HFFc6 (cell line): Measurements from ENCODE around the gene BACE2. TPM values are rescaled to one million over a fixed set of nuclear protein-coding genes. Genes with fewer than 3 reads are reported as not detected.
"Not testable (repeated sequence)": the region's sequence is repeated elsewhere in the genome, so short reads cannot be mapped to it uniquely, and the experiment has no call there.

Source experiments
- DNase-seq: peaks from one replicate; pipeline ENCODE4 v3.0.0-alpha.2; 2018
- H3K27ac Mint-ChIP-seq: 2 replicates; pipeline ENCODE4 v1.8.0; 2020; ENCODE audit warnings: mild to moderate bottlenecking, mixed read lengths
- H3K27me3 Mint-ChIP-seq: 2 replicates; pipeline ENCODE4 v1.8.0; 2021; ENCODE audit warnings: mild to moderate bottlenecking, moderate library complexity, mixed read lengths; ENCODE audit not compliant: insufficient read depth
- H3K36me3 Mint-ChIP-seq: 2 replicates; pipeline ENCODE4 v1.8.0; 2021; ENCODE audit warnings: low read depth, mixed read lengths
- H3K4me1 Mint-ChIP-seq: 2 replicates; pipeline ENCODE4 v1.8.0; 2020; ENCODE audit warnings: low read depth, mixed read lengths
- H3K4me3 Mint-ChIP-seq: 2 replicates; pipeline ENCODE4 v1.8.0; 2020; ENCODE audit warnings: mild to moderate bottlenecking, moderate library complexity, mixed read lengths
- H3K9me3 Mint-ChIP-seq: 2 replicates; pipeline ENCODE4 v1.8.0; 2020; ENCODE audit warnings: mild to moderate bottlenecking, mixed read lengths
- total RNA-seq, 6 experiments: library from RNA; stranded (reverse); fragmentation: NEBNext Ultra II Directional; extraction: Animal tissue kit (Norgen Biotek cat#: 25700); gene quantifications; 2 replicates in 1 of 6; 3 replicates in 5 of 6; pipeline ENCODE4 v1.2.3, GENCODE V29; 2021
- TF ChIP-seq, protein P1 (sequence below): fragments of 200-600 bp; sonication (generic); IDR thresholded peaks from 2 replicates; pipeline ENCODE4 v1.5.0; 2021; ENCODE audit warnings: antibody characterized with exemption, mild to moderate bottlenecking

BACE2 gene
- total RNA-seq, 6 experiments from 2014 or later: 2.8 to 13.2 (median 3.8) TPM

DNA sequence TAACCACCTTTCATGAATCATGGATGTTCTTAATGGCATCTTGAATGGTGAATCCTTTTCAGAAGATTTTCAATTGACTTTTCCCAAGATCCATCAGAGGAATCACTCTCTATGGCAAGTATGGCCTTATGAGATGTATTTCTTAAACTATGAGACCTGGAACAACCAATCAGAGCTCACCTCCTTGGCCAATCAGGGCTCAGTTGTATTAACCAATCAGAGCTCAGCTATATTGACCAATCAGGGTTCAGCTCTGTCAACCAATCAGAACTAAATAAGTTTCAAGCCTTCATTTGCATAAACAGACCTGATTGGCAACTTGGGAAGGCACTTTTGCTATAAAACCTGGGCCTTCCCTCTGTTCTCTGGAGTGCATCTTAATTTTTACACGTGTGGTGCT is 135.0 kb downstream of the BACE2 start:
- Mint-ChIP-seq H3K27ac (no peak overlapping the region), H3K36me3 (no peaks in the 10 kb centered on the region), H3K27me3 (no peaks in the 10 kb centered on the region; the same call in none of the 2 replicates), H3K4me3 (no peak overlapping the region), H3K9me3 (peaks cover 33% of the 10 kb centered on the region), H3K4me1 (no peaks in the 10 kb centered on the region)
- TF ChIP-seq, protein P1, sequence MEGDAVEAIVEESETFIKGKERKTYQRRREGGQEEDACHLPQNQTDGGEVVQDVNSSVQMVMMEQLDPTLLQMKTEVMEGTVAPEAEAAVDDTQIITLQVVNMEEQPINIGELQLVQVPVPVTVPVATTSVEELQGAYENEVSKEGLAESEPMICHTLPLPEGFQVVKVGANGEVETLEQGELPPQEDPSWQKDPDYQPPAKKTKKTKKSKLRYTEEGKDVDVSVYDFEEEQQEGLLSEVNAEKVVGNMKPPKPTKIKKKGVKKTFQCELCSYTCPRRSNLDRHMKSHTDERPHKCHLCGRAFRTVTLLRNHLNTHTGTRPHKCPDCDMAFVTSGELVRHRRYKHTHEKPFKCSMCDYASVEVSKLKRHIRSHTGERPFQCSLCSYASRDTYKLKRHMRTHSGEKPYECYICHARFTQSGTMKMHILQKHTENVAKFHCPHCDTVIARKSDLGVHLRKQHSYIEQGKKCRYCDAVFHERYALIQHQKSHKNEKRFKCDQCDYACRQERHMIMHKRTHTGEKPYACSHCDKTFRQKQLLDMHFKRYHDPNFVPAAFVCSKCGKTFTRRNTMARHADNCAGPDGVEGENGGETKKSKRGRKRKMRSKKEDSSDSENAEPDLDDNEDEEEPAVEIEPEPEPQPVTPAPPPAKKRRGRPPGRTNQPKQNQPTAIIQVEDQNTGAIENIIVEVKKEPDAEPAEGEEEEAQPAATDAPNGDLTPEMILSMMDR: no peak
- DNase-seq: no peak

DNA sequence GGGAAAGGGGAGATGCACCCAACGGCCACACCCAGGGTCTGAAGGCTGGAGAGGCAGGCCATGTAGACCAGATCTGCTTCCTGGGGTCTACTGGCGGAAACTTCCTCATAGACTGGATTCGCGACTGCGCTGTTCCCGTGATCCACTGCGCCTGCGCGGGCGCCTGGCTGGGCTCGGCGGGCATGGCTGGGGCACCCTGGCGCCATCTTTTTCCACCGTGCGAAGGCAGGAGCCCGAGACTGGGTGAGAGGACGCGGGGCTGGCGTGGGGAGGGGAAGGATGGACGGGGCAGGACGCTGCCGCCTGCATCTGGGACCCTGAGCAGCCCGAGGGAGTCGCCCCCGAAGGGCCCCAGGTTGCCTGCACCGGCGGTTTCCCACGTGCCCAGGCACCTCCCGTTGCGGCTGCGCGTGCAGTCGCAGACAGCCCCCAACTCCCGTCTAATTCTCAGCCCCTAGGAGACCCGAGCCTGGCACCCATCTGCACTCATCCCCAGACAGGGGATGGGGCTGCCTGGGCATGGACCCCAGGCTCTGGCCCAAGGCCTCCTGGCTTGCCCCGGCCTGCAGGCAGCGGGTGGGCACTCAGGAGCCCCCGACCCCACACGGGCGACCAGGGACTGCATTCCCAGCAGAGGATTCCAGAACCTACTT is 136.2 kb downstream of the BACE2 start:
- Mint-ChIP-seq H3K4me3 (no peak overlapping the region), H3K4me1 (no peaks in the 10 kb centered on the region), H3K27ac (no peak overlapping the region), H3K9me3 (peaks cover 33% of the 10 kb centered on the region), H3K36me3 (no peaks in the 10 kb centered on the region), H3K27me3 (no peaks in the 10 kb centered on the region; the same call in none of the 2 replicates)
- TF ChIP-seq, protein P1: no peak
- DNase-seq: no peak

DNA sequence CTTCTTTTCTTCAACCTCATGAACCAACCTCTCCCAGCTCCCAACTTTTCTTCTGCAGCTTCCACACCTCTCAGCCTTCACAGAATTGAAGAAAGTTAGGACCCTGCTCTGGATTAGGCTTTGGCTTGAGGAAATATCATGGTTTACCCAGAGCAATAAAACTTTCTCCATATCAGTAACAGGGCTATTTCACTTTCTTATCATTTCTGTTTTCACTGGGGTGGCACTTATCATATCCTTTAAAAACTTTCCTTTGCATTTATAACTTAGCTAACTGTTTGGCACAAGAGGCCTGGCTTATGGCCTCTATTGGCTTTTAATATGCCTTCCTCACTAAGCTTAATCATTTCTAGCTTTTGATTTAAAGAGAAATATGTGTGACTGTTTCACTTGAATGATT is 139.3 kb downstream of the BACE2 start:
- H3K9me3 Mint-ChIP-seq: peaks cover 31% of the 10 kb centered on the region
- H3K36me3 Mint-ChIP-seq: no peaks in the 10 kb centered on the region
- peaks cover 2% of the 10 kb centered on the region for H3K27me3 Mint-ChIP-seq
- TF ChIP-seq, protein P1: no peak
- no peak overlapping the region for H3K27ac Mint-ChIP-seq
- DNase-seq: no peak
- H3K4me1 Mint-ChIP-seq: no peaks in the 10 kb centered on the region
- no peak overlapping the region for H3K4me3 Mint-ChIP-seq

DNA sequence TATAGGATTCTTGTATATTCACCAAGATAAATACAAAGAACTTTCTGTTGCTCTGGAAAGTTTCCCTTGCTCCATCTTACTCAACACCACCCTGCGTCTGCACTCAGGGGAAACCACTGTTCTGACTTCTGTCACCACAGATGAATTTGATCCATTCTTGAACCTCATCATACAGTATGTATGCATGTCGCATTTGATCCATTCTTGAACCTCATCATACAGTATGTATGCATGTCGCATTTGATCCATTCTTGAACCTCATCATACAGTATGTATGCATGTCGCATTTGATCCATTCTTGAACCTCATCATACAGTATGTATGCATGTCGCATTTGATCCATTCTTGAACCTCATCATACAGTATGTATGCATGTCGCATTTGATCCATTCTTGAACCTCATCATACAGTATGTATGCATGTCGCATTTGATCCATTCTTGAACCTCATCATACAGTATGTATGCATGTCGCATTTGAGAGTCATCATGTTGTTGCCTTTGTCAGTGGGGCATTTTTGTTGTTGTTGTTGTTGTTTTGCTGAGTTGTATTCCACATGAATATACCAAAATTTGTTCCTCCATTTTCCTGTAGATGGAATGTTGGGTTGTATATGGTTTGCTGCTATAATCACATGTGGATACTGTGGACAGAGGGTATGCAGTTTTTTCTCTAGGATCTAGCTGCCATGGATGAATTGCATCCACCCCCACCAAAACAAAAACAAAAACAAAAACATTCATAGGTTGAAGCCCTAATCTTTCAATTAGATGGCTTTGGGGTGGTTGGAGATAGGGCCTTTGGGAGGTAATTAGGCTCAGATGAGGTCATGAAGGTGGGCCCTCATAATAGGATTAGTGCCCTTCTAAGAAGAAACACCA is 145.6 kb downstream of the BACE2 start:
- H3K27me3 Mint-ChIP-seq, H3K4me1 Mint-ChIP-seq, H3K36me3 Mint-ChIP-seq, H3K27ac Mint-ChIP-seq, H3K9me3 Mint-ChIP-seq, DNase-seq, H3K4me3 Mint-ChIP-seq: not testable (repeated sequence)

DNA sequence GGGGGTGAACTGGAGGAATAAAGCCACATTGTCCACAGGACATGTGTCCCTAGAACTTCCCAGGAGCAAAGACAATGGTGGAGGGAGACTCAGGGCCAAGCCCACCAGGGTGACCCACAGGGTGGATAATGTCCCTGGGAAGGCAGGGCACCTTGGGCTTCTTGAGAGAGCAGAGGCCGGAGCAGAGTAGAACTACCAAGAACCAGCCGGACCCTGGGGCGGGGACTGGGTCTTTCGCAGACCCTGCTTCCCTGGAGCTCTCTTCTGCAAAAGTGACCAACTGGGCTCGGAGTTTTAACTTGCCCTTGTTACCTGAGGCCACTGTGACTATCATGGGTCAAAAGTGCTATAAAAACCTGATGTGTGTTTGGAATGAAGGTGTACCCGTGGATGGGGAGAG is 147.8 kb downstream of the BACE2 start:
- TF ChIP-seq, protein P1: no peak
- Mint-ChIP-seq H3K4me1 (no peaks in the 10 kb centered on the region), H3K9me3 (0 out of 2 replicates have a peak, but pooled peaks cover 3% of the 10 kb centered on the region), H3K27me3 (peaks cover 7% of the 10 kb centered on the region), H3K4me3 (no peak overlapping the region), H3K36me3 (no peaks in the 10 kb centered on the region), H3K27ac (no peak overlapping the region)
- no peak for DNase-seq
